Measurements from ENCODE around the gene MYO1C.

The MYO1C gene

DNA sequence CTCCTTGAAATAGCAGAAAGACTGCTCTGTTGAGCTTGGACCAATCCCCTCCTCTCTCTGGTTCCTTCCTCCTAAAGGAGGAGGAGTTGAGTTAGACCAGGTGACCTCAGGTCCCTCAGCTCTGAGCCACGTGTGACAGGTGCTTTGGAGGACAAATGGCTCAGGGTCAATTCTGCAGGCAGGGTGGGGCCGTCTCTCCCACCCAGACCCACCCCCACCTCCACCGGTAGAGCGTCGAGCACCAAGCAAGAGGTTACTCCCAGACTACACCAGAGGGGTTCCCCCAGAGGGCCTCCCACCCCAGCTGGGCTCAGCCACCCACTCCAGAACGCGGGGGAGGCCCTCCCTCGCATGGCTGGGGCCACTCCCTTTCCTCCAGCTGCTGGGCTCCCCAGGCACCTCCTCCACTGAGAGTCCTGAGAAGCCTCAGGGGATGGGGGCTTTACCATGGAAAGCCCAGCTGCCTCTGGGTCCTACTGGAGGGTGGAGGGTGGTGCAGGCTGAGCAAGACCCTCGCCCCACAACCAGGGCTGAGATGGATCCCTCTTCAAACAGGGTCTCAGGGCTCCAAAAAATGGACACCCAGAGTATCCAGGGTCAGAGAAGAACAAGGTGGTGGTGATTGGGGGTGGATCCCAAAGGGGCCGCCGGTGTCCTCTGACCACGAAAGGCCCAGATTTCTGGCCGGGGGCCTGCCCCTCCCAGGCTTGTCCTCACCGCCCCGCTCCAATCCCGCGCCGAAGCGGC, 7.6 kb downstream of the MYO1C start:
- no peak for DNase-seq (ENCODE audit: low spot score)

DNA sequence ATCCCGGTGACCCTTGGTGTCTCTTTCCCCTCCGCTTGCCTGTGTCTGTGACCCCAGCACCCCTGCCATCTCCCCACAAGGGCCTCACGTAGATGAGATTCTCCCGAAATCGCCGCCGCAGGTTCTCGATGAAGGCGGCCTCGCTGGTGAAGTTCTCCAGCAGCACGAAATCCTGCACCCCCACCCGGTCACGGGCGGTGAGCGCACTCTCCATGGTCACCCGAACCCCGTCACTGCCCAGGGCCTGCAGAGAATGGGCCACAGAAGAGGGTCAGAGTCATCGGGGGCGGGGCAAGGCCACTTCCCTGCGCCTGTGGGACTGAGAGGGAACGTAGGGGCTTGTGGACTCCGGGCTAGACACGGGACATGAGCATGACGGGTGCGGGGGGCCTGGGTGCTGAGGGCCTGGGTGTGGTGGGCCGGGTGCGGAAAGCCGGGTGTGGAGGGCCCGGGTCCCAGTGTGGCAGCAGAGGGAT, 8.4 kb downstream of the MYO1C start:
- DNase-seq (ENCODE audit: low spot score) = no peak

DNA sequence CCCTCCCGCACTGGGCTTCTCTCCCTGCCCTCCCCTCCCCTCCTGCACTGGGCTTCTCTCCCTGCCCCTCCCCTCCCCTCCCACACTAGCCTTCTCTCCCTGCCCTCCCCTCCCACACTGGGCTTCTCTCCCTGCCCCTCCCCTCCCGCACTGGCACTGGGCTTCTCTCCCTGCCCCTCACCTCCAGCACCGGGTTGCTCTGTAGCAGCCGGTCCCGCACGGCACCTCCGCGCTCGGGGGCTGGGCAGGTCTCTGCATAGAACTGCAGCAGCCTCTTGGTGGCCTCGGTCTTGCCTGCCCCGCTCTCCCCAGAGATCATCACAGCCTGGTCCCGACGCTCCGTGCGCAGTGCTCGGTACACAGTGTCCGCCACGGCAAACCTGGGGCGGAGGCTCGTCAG, 9.8 kb downstream of the MYO1C start:
- no peak for DNase-seq (ENCODE audit: low spot score)

DNA sequence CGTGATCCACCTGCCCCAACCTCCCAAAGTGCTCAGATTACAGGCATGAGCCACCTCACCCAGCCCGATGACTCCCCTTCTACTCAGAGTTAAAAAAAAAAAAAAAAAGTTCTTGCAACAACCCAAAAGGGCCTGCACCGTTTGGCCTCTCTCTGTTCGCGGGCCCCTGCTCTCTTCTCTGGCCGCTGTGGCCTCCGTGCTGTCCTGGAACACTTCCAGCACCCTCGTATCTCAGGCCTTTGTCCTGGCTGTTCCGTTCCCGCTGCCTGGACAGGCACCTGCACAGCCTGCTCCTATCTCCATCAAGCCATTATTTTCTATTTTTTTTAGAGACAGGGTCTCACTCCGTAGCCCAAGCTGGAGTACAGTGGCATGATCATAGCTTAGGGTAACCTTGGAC, 10.8 kb downstream of the MYO1C start:
- no peak for DNase-seq (ENCODE audit: low spot score)

DNA sequence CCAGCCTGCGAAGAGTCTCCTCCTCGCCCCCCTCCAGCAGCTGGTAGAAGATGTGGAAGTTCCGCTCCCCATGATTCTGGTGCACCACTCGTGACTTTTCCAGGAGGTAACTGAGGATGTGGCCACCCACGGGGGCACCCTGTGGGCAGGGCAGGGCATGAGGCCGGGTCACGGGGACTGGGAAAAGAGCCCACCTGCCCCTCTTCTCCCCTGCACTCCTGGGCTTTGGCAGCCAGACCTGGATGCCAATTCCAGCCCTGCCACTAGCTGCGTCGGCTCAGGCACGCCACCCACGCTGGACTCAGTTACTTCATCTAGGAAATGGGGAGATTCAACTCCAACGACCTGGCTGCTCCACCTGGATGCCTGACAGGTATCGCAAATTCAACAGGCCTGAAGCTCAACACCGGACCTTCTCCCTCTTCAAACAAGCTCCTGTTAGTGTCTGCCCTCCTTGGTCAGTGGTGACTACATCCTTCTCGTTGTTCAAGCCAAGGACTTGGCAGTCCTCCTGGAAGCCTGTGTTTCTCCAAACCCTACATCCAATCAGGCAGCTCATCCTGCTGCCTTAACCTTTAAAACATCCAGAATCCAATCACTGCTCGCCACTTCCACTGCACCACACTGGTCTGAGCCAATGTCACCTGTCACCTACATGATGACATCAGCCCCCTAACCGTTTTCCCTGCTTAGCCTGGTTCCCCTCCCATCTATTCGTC, 11.6 kb downstream of the MYO1C start:
- DNase-seq (ENCODE audit: low spot score) = no peak

DNA sequence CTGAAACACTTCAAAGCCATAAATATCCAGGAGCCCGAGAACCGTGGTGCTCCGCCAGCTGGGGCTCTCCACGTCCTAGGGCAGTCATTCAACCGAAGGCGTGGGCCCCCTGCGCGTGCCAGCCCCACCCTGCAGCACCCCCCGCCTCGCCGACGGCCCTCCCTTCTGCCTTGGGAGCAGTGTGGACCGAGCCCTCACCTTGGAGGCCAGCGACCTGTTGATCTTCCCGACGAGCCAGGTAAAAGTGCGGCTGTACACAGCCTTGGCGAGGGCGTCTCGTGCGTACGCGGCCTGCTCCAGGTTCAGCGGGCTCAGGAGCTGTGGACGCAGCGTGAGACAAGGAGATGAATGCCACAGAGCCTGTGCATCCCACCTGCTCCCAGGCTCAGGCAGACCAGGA, 14.1 kb downstream of the MYO1C start:
- DNase-seq (ENCODE audit: low spot score) = no peak

DNA sequence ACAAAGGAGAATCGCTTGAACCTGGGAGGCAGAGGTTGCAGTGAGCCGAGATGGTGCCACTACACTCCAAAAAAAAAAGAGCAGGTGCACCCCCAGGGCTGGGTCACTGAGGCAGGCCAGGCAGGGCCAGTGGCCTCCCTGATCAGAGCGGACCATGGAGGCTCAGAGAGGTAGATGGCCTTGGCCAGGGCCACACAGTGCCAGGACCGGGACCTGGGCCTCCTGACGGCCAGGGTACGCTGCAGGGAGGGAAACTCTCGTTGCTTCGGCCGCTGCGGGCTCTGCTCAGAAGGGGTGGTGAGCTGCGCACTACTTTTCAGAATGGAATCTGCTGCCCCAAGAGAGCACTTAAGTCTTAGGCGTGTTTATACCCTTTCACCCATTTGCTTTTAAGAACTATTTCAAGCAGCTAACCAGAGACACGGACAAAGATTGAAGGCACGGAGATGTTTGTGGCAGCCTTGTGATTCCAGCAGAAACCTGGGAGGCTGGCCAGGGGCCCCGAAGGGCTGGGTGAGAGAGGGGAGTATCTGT, 17.1 kb downstream of the MYO1C start:
- DNase-seq (ENCODE audit: low spot score) = no peak

- no peak for DNase-seq (ENCODE audit: low spot score)
These were observed 17.9 kb downstream of the MYO1C start for GRCh38 chr17:1474402-1475189.

DNA sequence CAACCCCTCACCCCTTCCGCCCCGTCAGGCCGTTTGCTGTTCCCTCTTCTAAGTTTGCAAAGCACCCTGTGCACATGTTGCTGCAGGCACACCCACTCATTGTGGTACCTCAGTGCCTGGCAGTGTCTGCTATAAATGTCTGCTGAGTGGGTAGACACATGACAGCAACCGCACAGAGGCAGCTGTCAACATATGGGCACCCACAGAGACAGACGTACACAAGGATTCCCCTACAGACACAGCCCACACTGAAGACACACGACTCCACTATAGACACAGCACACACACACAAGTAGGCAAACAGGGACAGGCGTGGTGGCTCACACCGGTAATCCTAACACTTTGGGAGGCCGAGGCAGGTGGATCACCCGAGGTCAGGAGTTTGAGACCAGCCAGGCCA, 18.6 kb downstream of the MYO1C start:
- DNase-seq (ENCODE audit: low spot score) = no peak

DNA sequence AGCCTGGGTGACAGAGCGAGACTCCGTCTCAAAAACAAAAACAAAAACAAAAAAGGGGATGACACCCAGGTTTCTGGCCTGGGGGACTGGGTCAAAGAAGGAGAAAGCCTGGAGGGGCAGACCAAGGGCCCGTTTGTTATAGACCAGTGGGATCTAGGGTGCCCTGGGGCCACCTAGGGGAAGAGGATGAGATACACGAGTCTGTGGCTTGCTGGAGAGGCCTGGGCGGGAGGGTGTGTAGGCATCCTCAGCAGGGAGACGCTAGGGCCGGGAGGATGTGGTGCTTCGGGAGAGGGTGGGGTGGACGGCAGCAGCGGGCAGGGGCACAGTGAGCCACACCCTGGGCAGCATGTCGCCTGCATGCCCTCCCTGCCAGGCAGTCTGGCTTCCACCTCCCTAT, 19.3 kb downstream of the MYO1C start:
- DNase-seq (ENCODE audit: low spot score) = no peak

DNA sequence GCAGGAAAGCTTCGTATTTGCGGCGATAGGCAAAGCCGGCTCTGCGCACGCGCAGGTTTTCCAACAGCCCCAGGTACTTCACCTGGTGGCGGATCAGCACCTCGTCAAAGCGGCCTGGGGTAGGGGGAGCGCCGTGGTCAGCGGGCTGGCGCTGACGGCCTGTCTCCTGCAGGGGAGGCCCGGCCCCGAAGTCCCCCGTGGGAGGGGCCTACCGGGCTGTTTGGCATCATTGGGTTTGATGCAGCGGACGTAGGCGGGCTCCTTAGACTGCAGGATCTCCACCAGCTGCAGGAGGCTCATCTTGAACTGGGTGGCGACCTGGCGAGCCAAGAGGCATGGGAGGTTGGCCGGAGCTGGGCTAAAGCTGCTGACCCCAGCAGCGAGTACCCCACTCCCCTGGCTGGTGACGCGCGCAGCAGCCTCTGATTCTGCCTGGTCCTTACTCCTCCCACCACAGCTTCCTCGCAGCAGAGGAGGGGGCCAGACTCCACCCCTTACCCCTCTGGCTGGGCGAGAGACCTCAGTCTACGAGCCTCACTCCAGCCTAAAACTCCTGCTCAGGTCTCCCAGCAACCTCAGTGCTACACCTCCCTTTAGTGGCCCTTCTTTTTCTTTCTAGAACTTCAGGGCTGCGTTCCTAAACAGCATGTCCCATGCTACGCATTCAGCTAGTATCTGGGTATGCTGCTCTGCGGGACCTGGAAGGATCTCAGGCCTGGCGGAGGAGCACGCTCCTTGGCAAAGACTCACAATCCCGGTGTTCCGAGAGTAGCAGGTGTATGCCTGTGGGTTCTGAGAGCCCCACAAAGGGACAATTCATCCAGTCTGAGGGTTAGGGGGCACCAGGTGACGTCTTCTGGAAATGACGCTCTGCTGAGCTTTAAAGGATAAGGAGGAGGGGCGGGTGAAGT, 20.3 kb downstream of the MYO1C start:
- no peak for DNase-seq (ENCODE audit: low spot score)

DNA sequence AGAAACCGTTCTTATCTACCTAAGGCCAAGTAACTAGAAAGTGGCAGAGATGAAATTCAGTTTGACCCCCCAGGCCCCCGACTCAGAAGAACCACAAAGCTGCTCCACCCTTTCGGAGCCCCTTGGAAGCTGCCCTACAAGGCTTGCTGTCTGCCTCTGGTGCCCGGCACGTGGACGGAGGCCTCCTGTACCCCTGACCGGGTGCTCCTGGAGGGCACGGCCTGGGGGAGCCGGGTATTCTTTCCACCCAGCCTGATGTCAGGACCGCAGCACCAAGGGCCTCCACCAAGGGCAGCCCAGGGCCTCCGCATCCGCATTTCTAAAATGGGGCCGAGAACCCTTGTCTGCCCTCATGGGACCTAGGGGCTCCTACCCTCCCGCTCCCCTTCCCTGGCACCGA, 21.0 kb downstream of the MYO1C start:
- no peak for DNase-seq (ENCODE audit: low spot score)

DNA sequence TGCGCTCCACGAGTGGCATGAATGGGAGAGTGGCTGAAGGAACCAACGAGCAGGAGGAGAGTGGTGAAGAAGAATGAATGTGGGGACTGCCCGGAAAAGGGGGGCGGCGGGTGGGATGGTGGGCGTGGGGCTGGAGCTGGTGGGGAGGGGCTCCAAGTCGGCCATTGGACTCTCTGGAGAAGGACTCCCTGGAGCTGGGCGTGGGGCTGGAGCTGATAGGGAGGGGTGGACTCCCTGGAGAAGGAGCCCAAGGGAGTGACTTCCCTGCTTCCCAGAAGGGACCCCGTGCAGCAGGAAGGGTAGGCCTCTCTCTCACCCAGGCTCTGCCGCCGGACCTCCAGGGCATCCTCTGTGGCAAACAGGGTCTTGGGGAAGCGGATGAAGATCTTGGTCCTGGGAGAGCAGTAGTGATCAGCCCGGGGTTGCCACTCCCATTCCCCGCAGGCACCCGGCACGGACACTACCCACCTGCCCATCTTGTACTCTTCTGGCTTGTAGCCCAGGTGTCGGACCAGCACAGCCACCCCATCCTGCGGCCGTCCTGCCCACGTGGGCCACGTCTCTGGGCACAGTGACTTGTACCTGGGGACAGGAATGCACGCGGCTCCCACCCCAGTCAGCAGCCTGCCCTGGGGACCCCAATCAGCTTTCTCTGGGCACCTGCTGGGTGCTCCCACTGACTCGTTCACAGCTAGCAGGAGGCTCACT, 21.6 kb downstream of the MYO1C start:
- no peak for DNase-seq (ENCODE audit: low spot score)

- no peak for DNase-seq (ENCODE audit: low spot score)
These were observed 22.3 kb downstream of the MYO1C start for GRCh38 chr17:1470071-1470754.

DNA sequence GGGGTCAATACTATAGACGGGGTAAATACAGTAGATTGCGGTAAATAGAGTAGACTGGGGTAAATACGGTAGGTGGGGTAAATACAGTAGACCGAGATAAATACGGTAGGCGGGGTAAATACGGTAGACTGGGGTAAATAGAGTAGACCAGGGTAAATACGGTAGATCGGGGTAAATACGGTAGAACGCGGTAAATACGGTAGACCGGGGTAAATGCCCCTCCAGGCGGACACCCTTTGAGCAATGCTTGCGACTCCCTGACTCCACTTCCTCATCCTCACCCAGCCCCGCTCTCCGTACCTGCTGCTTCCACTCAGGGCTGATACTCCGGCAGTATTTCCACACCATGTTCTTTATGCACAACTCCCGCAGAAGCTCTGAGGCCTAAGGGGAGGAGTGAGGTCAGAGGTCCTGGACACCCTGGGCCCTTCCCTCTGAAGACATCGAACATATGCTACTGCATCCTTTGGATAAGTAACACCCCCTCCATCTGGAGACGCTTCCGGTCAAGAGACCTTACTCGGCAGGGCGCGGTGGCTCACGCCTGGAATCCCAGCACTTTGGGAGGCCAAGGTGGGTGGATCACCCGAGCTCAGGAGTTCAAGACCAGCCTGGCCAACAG, 23.1 kb downstream of the MYO1C start:
- no peak for DNase-seq (ENCODE audit: low spot score)

GRCh38 chr17:1467898-1468492, 24.5 kb downstream of the MYO1C start:
- DNase-seq (ENCODE audit: low spot score) = no peak

DNA sequence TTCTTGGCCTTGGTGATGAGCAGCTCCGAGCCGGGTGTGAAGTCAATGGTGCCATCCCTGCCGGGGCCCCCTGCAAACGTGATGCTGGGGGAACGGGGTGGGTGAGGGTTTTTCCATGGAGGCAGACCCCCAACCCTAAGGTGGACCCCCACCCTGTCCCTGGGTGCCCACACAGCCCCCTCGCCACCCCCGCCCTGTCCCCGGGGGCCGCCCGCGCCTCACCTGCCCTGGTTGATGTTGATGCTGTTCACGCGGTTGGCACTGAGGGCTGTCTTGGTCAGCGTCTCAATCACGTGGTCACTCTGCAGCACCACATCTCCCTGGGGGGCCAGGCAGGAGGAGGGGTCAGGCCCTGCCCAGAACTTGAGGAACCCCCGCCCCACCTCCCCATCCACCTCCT, 25.2 kb downstream of the MYO1C start:
- DNase-seq (ENCODE audit: low spot score) = no peak

DNA sequence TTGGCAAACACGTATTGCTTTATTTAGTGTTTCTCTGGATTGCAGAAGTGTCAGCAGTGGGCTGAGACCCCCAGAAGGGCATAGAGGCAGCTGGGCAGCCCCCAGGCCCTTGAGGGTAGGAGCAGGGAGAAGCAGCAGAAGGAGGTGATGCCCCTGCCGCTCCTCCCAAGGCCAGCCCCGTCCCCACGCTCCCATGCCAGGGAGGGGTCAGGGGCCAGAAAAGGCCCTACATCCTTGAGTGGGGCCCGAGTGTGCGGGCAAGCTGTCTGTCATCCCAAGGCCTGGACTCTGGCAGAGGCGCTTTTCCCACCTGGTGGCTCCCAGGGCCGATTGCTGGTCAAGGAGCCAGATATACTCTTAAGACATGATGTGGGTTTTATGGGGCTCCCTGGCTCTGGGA, 28.3 kb downstream of the MYO1C start:
- DNase-seq (ENCODE audit: low spot score) = no peak
